ENCODE data around the gene ANKRD35.
"Not testable (repeated sequence)": the region's sequence is repeated elsewhere in the genome, so short reads cannot be mapped to it uniquely, and the experiment has no call there.

ANKRD35 gene

DNA sequence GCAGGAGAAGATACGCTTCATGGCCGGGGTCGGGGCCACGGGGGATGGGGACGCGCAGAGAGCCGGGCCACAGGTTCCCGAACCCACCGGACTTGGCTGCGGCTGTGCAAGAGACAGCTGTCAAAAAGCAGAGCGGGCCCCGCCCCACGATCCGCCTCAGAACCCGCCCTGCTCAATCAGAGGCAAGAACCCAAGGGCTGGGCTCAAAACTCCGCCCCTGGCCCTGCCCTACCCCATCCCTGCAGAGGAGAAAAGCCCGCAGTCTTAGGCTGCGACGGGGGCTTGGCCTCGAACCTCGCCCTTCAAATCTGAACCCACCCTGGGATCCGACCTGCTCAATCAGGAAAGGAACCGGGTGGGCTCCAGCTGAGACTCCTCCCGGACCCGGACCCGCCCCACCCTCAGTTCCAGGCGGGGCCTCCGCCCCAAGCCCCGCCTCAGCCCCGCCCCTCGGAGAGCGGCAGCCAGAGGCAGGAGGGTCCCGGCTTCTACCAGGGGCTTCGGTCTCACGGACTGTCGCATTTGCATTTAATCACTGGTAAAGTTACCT is at the start of gene ANKRD35:
TSS of gene ANKRD35 (minus strand) at position 129 of the 550 bp plus-strand sequence. CDS start at position 21, 108 bp downstream.
- peak; percentile 83 for DNase-seq

DNA sequence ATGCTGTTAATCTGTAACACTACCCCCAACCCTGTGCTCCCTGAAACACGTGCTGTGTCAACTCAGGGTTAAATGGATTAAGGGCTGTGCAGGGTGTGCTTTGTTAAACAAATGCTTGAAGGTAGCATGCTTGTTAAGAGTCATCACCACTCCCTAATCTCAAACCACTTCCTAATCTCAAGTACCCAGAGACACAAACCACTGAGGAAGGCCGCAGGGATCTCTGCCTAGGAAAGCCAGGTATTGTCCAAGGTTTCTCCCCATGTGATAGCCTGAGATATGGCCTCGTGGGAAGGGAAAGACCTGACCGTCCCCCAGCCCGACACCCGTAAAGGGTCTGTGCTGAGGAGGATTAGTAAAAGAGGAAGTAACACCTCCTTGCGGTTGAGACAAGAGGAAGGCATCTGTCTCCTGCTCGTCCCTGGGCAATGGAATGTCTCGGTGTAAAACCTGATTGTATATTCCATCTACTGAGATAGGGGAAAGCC is 46.9 kb upstream of the ANKRD35 start:
- not testable (repeated sequence) for DNase-seq

DNA sequence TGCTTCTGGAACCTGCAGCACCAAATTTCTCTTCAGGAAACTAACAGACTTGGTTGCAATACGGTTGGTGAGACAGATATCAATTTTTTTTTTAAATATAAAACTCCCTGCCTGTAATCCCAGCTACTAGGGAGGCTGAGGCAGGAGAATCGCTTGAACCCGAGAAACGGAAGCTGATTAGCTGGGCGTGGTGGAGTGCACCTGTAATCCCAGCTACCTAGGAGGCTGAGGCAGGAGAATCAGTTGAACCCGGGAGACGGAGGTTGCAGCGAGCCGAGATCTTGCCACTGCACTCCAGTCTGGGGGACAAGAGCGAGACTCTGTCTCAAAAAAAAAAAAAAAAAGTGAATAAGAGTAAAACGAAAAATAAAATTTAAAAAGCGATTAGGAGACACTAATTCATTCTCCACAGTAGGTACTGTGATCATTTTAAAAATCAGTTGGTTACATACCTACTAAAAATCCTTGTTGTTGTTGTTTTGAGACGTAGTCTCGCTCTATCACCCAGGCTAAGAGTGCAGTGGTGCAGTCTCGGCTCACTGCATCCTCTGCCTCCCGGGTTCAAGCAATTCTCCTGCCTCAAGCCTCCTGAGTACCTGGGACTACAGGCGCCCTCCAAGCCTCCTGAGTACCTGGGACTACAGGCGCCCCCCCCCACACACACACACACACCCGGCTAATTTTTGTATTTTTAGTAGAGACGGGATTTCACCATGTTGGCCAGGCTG is 42.4 kb upstream of the ANKRD35 start:
- DNase-seq: no peak

GRCh38 chr1:145927063-145927886 is 41.6 kb upstream of the ANKRD35 start, which contains the start of gene RBM8A:
TSS of gene RBM8A (minus strand) at chr1:145927484. CDS start at chr1:145927426, 58 bp downstream.
- peak; percentile 98 for DNase-seq

- peak; percentile 18 for DNase-seq
These were observed 41.0 kb upstream of the ANKRD35 start for GRCh38 chr1:145926686-145927062.

DNA sequence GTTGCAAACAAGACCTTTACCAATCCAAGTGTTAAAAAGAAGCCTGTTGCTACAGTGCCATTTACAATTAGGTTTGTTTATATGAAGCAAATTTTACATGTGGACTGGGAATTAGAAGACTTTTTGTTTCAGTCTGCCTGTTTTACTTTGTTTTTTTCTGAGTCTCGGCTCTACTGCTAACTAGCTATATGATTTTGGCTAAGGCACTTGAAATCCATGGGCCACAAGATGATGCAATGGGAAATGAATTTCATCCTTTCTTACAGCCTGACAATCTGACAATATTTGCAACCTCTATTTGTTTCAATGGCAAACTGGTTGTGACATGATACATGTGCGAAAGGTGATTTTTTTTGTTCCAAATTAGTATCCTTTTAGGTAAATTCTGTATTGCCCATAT is 36.6 kb upstream of the ANKRD35 start:
- no peak for DNase-seq

- DNase-seq: not testable (repeated sequence)
These were observed 34.6 kb upstream of the ANKRD35 start for GRCh38 chr1:145920297-145920696.

- DNase-seq: peak; percentile 47
These were observed 33.6 kb upstream of the ANKRD35 start for GRCh38 chr1:145918992-145919939.

DNA sequence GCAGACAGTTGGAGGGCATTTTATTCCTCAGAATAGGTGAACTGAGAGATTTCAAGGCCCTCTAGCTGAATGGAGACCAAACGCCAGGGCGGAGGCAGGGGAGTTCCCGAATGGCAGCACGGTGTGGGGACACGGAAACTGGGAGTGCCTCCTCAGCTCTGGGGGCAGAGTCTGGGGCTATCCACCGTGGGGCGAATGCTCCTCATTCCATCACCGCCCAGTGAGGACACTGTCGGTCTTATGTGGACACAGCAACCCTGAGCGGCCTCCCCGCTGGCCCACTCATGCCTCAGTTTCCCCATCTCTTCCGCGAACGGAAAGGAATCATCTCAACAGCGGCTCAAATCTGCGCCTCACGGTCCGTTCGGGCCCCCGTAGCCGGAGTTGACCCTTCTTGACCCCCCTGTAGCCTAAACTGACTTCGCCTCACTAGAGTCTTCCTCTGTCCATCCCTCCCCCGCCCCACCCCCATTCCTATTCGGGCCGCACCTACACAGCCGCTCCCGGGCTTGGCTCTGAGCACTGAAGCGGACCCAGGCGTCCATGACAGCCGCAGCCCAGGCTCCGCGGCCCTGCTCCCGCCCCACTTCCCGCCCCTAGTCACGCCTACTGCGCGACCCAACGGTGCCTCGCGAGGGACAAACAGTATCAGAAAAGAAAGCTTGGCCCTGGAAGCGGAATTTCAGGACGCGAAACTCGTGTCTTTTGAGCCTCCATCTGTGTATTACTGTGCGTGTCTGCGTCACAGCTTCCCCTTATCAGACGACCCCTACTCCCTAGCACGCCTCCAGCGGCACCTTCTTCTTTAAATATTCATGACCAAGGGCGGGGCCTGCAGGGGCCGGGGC is 32.7 kb upstream of the ANKRD35 start, which contains the start of gene PEX11B:
TSS of gene PEX11B (minus strand) at position 574 of the 848 bp plus-strand sequence. CDS start at position 545, 29 bp downstream.
- peak; percentile 94 for DNase-seq

GRCh38 chr1:145917595-145917994 is 31.9 kb upstream of the ANKRD35 start:
- DNase-seq: no peak

DNA sequence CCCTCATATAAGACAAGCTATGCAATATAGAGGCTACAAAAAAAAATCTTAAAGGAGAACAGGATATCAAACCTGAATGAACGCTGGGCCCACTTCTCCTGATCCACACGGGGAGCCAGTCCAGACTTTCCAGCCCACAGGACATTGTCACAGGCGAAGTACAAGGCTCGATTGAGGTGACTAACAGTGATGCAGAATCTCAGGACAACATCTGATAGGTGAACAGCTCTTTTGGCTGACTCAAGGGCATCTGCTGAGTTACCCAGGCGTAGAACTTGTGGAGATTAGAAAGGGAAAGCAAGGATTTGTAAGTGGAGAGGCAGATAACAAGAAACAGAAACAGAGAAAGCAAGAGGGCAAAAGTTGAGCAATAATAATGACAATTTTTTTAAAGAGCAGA is 31.1 kb upstream of the ANKRD35 start:
- DNase-seq: peak; percentile 58

DNA sequence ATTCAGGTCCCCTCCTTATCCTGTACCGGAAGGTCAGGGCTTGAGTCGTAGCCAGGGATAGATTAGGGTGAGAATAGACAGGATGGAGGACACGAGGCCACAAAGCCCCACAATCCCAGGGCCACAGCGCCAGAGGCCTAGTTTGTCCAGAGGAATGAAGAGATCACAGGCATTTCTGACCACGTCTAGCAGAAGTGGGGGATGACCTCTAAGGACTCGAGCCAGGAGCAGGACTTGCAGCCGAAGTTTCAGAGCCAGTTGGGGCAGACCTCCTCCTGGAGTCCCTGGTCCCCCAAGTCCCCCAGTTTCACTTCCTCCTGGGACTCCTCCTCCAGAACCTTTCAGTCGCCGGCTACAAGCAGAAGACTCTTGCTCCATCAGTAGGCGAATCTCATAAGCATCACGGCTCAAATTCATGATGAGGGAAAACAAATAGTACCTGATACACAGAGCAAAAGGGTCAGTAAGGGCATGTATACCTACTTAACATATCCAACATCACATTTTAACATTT is 26.5 kb upstream of the ANKRD35 start:
- no peak for DNase-seq

DNA sequence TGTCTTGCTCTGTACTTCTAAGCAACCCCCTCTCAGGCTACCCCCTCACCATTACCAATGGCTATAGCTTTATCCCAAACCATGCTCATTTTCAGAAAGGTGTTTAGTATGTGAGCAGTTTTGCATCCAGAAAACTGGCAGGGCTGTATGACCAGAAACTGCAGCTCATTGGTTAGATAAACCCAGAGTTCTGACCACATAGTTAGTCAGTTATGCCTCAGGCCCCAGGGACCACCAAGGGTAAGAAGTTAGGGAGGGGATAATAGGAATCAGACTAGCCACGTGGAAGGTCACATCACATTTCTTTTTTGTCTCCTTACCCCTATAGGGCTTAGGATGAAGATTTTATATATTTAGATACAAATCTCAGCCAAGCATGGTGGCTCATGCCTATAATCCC is 23.0 kb upstream of the ANKRD35 start:
- no peak for DNase-seq

- no peak for DNase-seq
These were observed 21.5 kb upstream of the ANKRD35 start for GRCh38 chr1:145906954-145907753.

GRCh38 chr1:145901312-145902021 is 15.8 kb upstream of the ANKRD35 start:
- DNase-seq: no peak

GRCh38 chr1:145898756-145899155 is 13.1 kb upstream of the ANKRD35 start:
- no peak for DNase-seq

- no peak for DNase-seq
These were observed 12.3 kb upstream of the ANKRD35 start for GRCh38 chr1:145897969-145898368.

DNA sequence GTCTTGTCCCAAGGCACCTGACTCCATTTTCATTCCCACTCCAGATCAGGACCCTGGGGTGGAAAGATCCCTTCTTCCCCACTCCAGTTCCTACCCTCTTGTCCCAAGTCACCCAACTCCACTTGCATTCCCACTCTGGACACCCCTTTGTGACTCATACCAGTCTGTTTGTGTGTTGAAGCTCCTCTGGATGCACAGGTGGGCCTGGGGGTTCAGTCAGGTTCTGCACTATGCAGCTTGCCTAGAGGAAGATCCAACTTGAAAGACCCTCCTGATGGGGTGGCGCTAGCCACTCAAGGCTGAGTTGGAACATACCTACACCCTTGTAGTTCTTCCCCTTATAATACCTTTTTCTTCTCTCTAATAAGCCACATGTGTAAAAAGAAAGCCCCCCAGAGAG is 9.8 kb upstream of the ANKRD35 start:
- no peak for DNase-seq

- DNase-seq: no peak
These were observed 7.8 kb upstream of the ANKRD35 start for GRCh38 chr1:145893306-145894055.
